Hindlimb muscle (tissue), 1 donor: Measurements from ENCODE around the gene CCL24. TPM values are rescaled to one million over a fixed set of nuclear protein-coding genes. Genes with fewer than 3 reads are reported as not detected.
"Not testable (repeated sequence)": the region's sequence is repeated elsewhere in the genome, so short reads cannot be mapped to it uniquely, and the experiment has no call there.

ENCODE experiments used
- DNase-seq: peaks from one replicate; pipeline ENCODE4 v3.0.0-alpha.2; 2013
- polyA plus RNA-seq: library from polyadenylated mRNA; unstranded; fragments of 120-200 nt; gene quantifications from one replicate; pipeline ENCODE4 v1.2.1, GENCODE V29; 2013; ENCODE audit not compliant: insufficient read length

Gene CCL24
- polyA plus RNA-seq, 1 donor, result not detected

DNA sequence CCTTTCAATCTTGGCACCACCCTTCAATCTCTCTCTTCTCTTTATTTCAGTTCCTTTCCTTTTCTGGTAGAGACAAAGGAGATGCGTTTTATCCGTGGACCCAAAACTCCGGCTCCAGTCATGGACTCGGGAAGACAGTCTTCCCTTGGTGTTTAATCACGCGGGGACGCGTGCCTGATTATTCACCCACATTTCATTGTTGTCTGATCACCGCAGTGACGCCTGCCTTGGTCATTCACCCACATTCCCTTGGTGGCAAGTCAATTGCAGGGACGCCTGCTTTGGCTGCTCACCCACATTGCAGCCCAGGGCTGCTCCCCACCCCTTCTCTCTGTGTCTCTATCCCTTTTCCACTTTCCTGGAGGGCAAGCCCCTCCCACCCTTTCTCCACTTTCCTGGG is 34.1 kb downstream of the CCL24 start:
- DNase-seq, result not testable (repeated sequence)

DNA sequence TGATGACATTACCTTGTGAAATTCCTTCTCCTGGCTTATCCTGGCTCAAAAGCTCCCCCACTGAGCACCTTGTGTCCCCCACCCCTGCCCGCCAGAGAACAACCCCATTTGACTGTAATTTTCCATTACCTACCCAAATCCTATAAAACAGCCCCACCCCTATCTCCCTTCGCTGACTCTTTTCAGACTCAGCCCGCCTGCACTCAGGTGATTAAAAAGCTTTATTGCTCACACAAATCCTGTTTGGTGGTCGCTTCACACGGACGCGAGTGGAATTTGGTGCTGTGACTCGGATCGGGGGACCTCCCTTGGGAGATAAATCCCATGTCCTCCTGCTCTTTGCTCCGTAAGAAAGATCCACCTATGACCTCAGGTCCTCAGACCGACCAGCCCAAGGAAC is 34.6 kb downstream of the CCL24 start:
- DNase-seq, result not testable (repeated sequence)

DNA sequence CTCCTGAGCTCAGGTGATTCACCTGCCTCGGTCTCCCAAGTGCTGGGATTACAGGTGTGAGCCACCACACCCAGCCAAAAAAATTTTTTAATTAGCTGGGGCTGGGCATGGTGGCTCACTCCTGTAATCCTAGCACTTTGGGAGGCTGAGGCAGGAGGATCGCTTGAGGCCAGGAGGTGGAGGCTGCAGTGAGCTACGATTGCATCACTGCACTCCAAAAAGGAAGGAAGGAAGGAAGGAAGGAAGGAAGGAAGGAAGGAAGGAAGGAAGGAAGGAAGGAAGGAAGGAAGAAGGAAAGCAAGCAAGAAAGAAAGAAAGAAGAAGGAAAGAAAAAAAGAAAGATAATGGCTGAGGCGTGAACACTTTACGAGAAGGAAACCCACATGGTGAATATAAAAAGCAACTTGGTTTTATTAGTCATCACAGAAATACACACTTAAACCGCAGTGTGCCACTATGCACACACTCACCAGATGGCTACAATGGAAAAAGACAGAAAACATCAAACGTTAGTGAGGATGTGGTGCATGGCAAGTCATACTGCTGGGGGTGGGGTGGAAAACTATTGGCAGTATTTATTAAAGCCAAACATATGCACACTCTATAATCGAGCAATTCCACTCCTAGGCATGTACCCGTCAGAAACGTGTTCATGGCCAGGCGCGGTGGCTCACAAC is 37.2 kb downstream of the CCL24 start:
- no peak for DNase-seq

DNA sequence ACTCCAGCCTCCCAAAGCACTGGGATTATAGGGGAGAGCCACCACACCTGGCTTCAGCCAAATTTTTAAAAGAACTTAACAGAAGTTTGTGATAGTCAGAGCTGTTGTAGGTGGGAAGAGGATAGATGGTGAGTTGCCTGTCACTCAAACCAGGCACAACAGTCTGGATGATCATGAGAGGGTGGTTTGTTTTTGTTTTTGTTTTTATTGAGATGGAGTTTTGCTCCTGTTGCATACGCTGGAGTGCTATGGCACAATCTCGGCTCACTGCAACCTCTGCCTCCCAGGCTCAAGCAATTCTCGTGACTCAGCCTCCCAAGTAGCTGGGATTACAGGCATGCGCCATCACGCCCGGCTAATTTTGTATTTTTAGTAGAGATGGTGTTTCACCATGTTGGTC is 39.6 kb downstream of the CCL24 start:
- not testable (repeated sequence) for DNase-seq

DNA sequence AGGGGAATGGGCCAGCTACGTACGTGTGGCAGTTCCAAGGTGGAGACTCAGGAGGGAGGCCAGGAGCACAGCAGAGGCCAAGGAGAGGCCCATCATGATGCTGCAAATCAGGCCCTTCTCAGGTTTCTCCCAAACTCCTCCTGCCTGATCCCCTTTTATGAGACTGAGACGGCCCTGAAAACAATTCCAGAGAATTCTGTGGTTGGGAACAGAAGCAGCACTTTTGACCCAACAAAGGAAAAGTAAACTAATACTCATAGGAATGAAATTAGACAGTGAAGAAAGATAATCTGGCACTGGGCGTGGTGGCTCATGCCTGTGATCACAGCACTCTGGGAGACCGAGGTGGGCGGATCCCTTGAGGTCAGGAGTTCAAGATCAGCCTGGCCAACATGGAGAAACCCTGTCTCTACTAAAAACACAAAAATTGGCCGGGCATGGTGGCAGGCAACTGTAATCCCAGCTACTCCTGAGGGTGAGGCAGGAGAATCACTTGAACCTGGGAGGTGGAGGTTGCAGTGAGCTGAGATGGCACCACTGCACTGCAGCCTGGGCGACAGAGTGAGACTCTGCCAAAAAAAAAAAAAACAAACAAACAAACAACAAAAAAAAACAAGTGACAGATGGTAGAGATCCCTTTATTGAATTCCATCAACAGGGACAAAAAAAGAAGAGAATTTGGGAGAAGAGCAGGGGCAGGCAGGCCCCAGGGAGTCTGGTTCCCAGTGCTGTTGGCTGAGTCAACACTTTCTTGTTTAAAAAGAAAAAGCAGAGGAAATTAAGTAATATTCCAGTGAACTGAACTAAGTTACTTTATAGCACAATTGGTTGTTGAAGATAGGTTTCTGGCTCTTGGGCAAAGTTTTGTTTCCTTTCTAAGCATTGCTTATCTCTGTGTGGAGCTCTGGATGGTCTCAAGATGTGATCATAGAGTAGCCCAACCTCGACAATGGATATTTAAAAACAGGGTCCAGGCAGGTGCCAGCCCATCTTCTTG is 41.2 kb downstream of the CCL24 start, which contains the start of gene CCL26:
Gene CCL26 (minus strand): TSS at position 131 of the 997 bp plus-strand sequence. CDS start 35 bp downstream, at position 96.
- no peak for DNase-seq

DNA sequence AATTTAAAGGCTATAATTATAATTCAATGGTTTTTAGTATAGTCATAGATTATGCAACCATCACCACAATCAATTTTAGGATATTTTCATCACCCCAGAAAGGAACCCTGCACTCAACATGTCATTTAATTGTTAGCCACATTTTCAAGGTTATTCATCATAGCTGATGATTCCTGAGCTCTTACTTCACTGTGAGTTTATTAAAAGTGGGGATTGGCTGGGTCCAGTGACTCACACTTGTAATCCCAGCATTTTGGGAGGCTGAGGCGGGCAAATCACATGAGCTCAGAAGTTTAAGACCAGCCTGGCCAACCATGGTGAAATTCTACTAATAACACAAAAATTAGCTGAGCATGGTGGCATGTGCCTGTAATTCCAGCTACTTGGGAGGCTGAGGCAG is 42.4 kb downstream of the CCL24 start:
- no peak for DNase-seq

DNA sequence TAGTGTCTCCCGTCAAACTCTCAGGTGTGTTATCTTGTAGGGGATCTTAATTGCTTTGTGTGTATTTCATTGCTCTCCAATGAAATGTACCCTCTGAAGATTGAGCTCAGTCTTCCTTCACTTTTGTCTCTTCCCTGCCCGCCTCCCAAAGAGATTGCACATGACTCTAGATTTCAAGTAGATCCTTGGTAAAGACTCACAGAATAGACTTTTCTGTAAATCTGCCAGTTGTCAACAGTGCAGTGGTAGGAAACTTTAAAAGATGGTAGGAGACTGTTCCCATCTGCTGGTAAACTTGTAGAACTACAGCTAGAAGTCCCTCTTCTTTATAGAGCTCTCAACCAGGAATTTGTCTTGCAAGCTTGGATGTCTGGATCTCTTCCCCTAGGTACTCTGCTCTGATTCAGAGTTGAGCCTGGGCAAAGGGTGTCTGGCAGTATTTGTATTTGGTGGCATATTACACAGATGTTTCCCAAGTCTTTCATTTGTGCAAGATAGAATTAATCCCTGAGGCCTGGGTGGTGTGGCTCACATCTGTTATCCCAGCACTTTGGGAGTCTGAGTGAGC is 51.2 kb downstream of the CCL24 start:
- peak; percentile 44 for DNase-seq

DNA sequence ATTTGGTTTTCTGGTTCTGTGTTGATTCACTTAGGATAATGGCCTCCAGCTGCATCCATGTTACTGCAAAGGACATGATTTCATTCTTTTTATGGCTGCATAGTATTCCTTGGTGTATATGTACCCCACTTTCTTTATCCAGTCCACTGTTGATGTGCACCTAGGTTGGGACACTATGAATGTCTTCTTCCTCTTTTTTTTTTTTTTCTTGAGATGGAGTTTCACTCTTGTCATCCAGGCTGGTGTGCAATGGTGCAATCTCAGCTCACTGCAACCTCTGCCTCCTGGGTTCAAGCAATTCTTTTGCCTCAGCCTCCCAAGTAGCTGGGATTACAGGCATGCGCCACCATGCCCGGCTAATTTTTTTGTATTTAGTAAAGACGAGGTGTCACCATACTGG is 51.8 kb downstream of the CCL24 start:
- not testable (repeated sequence) for DNase-seq

Other genes starting within 250 kb of the CCL24 start
- 25.2 TPM for gene HIP1, start 74.9 kb downstream of the CCL24 start, polyA plus RNA-seq
- 1.6 TPM for gene CCL26, start 41.6 kb downstream of the CCL24 start, polyA plus RNA-seq
- 20.7 TPM for gene RHBDD2, start 65.2 kb upstream of the CCL24 start, polyA plus RNA-seq
- gene POR, start 101.3 kb upstream of the CCL24 start, polyA plus RNA-seq, result 40.5 TPM
- 46.9 TPM for gene TMEM120A, start 180.8 kb upstream of the CCL24 start, polyA plus RNA-seq
- gene STYXL1, start 234.2 kb upstream of the CCL24 start, polyA plus RNA-seq, result 26.7 TPM
- 264 TPM for gene MDH2, start 234.3 kb upstream of the CCL24 start, polyA plus RNA-seq